Spleen (tissue), 7 donors: ENCODE measurements around the gene ARGFX.

ENCODE experiments used
- POLR2A ChIP-seq, 3 donors: fragments of 450-650 bp; IDR thresholded peaks; one replicate each; pipeline ENCODE4 v1.5.1; 2017; ENCODE audit warnings: antibody characterized with exemption in 3 of 3, mild to moderate bottlenecking in 1 of 3
- TF ChIP-seq, protein P1 (sequence below), 11 experiments: fragments of 200-600 bp in 7 of 11; fragments of 450-650 bp in 4 of 11; sonication (generic) in 4 of 11; IDR thresholded peaks in 8 of 11; conservative IDR thresholded peaks in 3 of 11; 1 replicate in 7 of 11; 2 replicates in 4 of 11; pipeline versions ENCODE4 v1.4.0 to v1.8.0; 2016 to 2021; ENCODE audit warnings: antibody characterized with exemption in 11 of 11, inconsistent platforms in 4 of 11, mild to moderate bottlenecking in 1 of 11
- donor health status: DM: no; HTN: no; CAD: no; lungs with moderate emphysema.
- donor health status: DM: no; HTN: no; CAD: no.
- donor health status: DM: no; HTN: no; CAD: no.

DNA sequence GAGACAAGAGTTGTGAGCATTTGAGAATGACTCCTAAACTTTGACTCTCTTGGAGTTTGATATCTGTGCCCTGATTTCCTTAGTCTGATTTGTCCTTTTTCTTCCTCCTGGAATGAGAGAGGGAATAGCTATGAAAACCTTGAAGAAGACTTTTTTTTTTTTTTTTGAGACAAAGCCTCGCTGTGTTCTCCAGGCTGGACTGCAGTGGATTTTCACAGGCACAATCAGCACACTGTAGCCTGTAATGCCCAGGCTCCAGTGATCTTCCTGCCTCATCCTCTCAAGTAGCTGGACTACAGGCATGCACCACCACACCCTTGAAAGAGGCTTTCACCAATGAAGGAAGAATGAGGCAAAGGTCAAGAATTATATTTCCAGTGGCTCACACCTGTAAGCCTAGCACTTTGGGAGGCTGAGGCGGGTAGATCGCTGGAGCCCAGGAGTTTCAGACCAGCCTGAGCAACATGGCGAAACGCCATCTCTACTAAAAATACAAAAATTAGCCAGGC lies 10.3 kb upstream of the ARGFX start:
- TF ChIP-seq, protein P1, sequence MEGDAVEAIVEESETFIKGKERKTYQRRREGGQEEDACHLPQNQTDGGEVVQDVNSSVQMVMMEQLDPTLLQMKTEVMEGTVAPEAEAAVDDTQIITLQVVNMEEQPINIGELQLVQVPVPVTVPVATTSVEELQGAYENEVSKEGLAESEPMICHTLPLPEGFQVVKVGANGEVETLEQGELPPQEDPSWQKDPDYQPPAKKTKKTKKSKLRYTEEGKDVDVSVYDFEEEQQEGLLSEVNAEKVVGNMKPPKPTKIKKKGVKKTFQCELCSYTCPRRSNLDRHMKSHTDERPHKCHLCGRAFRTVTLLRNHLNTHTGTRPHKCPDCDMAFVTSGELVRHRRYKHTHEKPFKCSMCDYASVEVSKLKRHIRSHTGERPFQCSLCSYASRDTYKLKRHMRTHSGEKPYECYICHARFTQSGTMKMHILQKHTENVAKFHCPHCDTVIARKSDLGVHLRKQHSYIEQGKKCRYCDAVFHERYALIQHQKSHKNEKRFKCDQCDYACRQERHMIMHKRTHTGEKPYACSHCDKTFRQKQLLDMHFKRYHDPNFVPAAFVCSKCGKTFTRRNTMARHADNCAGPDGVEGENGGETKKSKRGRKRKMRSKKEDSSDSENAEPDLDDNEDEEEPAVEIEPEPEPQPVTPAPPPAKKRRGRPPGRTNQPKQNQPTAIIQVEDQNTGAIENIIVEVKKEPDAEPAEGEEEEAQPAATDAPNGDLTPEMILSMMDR (IDR thresholded peaks at IDR 0.05 in 8 of 11, conservative IDR thresholded peaks at IDR 0.05 in 3 of 11) = no peak
- TF ChIP-seq POLR2A (IDR thresholded peaks at IDR 0.05) = no peak
